Measurements from ENCODE around the gene PRR36. TPM values are rescaled to one million over a fixed set of nuclear protein-coding genes. Genes with fewer than 3 reads are reported as not detected.
A peak's percentile ranks its signal among the peaks of the same experiment; 100 is the strongest.

Gene PRR36
- total RNA-seq, 4 donors from 2014 or later: 2.5 TPM; not detected in 3

DNA sequence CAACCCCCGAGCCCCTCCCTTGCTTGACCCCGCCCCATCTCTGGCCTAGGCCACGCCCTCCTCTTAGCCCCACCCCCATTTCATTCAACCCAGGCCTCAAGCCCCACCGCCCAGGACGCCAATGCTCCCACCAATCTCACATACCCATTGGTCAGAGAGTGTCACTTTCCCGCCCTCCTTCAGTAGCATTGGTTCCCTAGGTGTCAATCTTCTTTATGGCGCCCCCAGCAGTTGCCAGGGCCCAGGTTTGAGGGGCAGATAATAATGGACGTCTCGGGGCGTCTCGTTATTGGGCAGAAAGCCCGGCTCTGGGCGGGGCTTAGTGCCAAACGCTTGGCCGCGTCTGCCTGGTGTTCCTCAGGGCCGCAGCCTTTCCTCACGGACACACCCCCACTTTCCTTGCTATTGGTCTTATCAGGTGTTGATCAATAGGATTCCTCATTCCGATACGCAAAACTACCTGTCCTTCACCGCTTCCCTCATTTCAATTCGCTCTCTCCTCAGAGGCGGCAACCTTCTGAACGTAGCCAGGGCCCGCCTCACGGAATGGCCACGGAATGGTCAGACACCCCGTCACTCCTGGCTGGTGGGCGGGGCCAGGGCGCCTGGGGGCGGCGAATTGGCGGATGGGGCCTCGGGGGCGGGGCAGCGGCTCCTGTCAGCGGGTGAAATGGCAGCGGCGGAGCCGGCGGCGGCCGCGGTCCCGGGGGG lies 44.5 kb downstream of the PRR36 start, which contains the start of gene EVI5L:
EVI5L (plus strand) TSS at position 658 of the 711 bp plus-strand sequence. CDS start 16,325 bp downstream, outside the sequence.
- H3K9me3 ChIP-seq: no peaks in the 10 kb centered on the region
- WGBS, 2 donors: 0% methylated on average over 27 to 43 of the region's 45 CpGs

DNA sequence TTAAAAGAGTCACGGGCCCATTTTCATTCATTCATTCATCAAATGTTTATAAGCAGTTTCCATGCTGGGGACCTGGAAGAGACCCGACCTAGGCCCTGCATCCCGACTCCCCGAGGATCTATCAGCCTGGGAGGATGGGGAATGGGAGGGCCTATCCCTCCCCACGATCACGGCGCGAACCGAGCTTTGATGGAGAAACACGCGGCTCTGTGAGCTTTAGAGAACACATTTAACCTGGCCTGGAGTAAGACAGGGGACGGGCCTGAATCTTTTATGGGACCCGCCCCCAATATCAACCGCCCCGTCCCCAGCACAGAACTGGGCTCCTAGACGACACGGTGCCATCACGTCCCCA lies 45.0 kb downstream of the PRR36 start:
- H3K27ac ChIP-seq: peak overlapping the region in 2 of 4 donors; percentile 37 to 87
- 5 to 10% methylated on average over 18 of the region's 18 CpGs for WGBS, 2 donors
- H3K9me3 ChIP-seq: no peaks in the 10 kb centered on the region
- H3K36me3 ChIP-seq: no peaks in the 10 kb centered on the region
- peaks cover 0 to 42% (median 18%) of the 10 kb centered on the region in 4 donors for H3K4me1 ChIP-seq
- peak overlapping the region; percentile 3 to 95 (median 36) for H3K4me3 ChIP-seq
- no peak for DNase-seq (ENCODE audit: low spot score in 2 of 2)
- TF ChIP-seq, protein P1, sequence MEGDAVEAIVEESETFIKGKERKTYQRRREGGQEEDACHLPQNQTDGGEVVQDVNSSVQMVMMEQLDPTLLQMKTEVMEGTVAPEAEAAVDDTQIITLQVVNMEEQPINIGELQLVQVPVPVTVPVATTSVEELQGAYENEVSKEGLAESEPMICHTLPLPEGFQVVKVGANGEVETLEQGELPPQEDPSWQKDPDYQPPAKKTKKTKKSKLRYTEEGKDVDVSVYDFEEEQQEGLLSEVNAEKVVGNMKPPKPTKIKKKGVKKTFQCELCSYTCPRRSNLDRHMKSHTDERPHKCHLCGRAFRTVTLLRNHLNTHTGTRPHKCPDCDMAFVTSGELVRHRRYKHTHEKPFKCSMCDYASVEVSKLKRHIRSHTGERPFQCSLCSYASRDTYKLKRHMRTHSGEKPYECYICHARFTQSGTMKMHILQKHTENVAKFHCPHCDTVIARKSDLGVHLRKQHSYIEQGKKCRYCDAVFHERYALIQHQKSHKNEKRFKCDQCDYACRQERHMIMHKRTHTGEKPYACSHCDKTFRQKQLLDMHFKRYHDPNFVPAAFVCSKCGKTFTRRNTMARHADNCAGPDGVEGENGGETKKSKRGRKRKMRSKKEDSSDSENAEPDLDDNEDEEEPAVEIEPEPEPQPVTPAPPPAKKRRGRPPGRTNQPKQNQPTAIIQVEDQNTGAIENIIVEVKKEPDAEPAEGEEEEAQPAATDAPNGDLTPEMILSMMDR (IDR thresholded peaks at IDR 0.05): no peak
- TF ChIP-seq EP300 (IDR thresholded peaks at IDR 0.05): no peak
- TF ChIP-seq POLR2A (IDR thresholded peaks at IDR 0.05): no peak
- peaks cover 0 to 12% of the 10 kb centered on the region in 2 donors for H3K27me3 ChIP-seq

More for the DNA sequence above, 44.5 kb downstream of the PRR36 start, which contains the start of gene EVI5L:
- Histone ChIP-seq H3K4me1 (peaks cover 0 to 42% (median 18%) of the 10 kb centered on the region in 4 donors), H3K27me3 (peaks cover 0 to 8% of the 10 kb centered on the region in 2 donors), H3K27ac (peak within 1 kb of the TSS in 3 of 4 donors; percentile 65 to 87 (median 66)), H3K36me3 (no peaks in the 10 kb centered on the region), H3K4me3 (peak within 1 kb of the TSS; percentile 56 to 95 (median 68))
- peak; percentile 98 to 99 for DNase-seq (ENCODE audit: low spot score in 2 of 2)
- TF ChIP-seq, protein P1 (IDR thresholded peaks at IDR 0.05): peak in 1 of 5 experiments; percentile 55
- peak in 1 of 2 donors; percentile 32 for TF ChIP-seq POLR2A (IDR thresholded peaks at IDR 0.05)
- peak; percentile 76 to 81 for TF ChIP-seq EP300 (IDR thresholded peaks at IDR 0.05)

DNA sequence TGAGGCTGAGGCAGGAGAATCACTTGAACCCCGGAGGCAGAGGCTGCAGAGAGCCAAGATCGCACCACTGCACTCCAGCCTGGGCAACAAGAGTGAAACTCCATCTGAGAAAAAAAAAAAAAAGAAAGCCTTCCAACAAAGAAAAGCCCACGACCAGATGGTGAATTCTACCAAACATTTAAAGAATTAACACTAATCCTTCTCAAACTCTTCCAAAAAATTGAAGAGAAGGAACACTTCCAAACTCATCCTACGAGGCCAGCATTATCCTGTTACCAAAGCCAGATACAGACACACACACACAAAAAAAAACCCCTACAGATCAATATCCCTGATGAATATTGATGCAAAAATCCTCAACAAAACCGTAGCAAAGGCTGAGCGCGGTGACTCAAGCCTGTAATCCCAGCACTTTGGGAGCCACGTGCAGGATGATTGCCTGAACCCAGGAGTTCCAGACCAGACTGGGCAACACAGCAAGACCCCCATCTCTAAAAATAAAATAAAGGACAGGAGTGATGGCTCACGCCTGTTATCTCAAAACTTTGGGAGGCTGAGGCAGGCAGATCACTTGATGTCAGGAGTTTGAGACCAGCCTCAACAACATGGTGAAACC lies 50.4 kb downstream of the PRR36 start:
- TF ChIP-seq EP300 (IDR thresholded peaks at IDR 0.05) (no peak), POLR2A (IDR thresholded peaks at IDR 0.05) (no peak)
- Histone ChIP-seq H3K27ac (no peak overlapping the region), H3K9me3 (peaks cover 0 to 5% (median 0%) of the 10 kb centered on the region in 4 donors), H3K27me3 (peaks cover 0 to 18% of the 10 kb centered on the region in 2 donors), H3K4me1 (no peaks in the 10 kb centered on the region), H3K4me3 (no peak overlapping the region), H3K36me3 (no peaks in the 10 kb centered on the region)
- DNase-seq (ENCODE audit: low spot score in 2 of 2): no peak
- WGBS, 2 donors: 48 to 63% methylated on average over 9 of the region's 9 CpGs

DNA sequence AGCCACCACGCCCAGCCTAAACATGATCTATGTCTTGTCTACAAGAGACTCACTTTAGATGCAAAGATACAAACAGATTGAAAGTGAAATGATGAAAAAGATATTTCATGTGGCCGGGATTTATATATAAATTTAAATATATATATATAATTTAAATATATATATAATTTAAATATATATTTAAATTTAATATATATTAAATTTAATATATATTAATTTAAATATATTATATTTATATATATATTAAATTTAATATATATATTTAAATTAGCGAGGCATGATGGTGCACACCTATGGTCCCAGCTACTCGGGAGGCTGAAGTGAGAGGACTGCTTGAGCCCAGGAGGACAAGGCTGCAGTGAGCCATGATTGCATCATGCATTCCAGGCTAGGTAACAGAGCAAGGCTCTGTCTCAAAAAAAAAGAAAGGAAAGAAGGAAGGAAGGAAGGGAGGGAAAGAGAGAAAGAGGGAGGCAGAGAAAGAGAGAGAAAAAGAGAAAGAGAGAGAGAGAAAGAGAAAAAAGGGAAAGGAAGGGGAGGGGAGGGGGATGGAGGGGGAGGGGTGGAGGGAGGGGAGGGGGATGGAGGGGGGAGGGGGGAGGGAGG lies 51.2 kb downstream of the PRR36 start:
- Histone ChIP-seq H3K4me1 (no peaks in the 10 kb centered on the region), H3K36me3 (no peaks in the 10 kb centered on the region), H3K9me3 (peaks cover 0 to 13% (median 0%) of the 10 kb centered on the region in 4 donors), H3K27me3 (peaks cover 0 to 18% of the 10 kb centered on the region in 2 donors), H3K27ac (no peak overlapping the region), H3K4me3 (no peak overlapping the region)
- DNase-seq (ENCODE audit: low spot score in 2 of 2): no peak
- TF ChIP-seq, protein P1 (IDR thresholded peaks at IDR 0.05): no peak
- no peak for TF ChIP-seq POLR2A (IDR thresholded peaks at IDR 0.05)
- no peak for TF ChIP-seq EP300 (IDR thresholded peaks at IDR 0.05)
- 88 to 90% methylated on average over 4 of the region's 4 CpGs for WGBS, 2 donors

DNA sequence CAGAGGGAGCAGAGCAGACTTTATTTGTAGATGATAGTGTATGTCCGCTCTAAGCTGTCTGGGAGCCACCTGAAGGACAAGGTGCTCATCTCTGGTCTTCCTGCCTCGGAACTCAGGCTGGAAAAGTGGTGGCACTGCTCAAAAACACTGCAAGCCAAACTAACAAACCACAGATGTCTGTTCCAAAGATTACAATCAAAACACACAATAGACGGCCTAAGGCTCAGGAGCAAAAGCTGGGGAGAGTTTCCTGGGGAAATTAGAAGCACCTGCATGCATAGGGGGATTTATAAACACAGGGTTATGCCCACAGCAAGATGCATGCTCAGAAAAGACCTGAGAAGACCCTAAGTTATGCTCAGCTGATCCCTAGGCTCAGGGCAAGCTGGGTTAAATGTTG lies 53.6 kb downstream of the PRR36 start:
- Histone ChIP-seq H3K4me3 (no peak overlapping the region), H3K27me3 (peaks cover 0 to 17% of the 10 kb centered on the region in 2 donors), H3K36me3 (no peaks in the 10 kb centered on the region), H3K9me3 (peaks cover 0 to 36% (median 2%) of the 10 kb centered on the region in 4 donors), H3K4me1 (no peaks in the 10 kb centered on the region), H3K27ac (no peak overlapping the region)
- 33 to 44% methylated on average over 3 of the region's 3 CpGs for WGBS, 2 donors
- no peak for TF ChIP-seq POLR2A (IDR thresholded peaks at IDR 0.05)
- TF ChIP-seq, protein P1 (IDR thresholded peaks at IDR 0.05): no peak
- TF ChIP-seq EP300 (IDR thresholded peaks at IDR 0.05): no peak
- no peak for DNase-seq (ENCODE audit: low spot score in 2 of 2)

All from tibial nerve (tissue), 4 donors.